HG02884 (cell line): ENCODE data around the gene VTI1A.
"Not testable (repeated sequence)": the region's sequence is repeated elsewhere in the genome, so short reads cannot be mapped to it uniquely, and the experiment has no call there.

Experiments used
- ATAC-seq: cut with Tn5 transposase; IDR thresholded peaks from one replicate; pipeline ENCODE4 v1.9.1; 2021; ENCODE audit warnings: mild to moderate bottlenecking, moderate library complexity; ENCODE audit not compliant: unreplicated experiment

The VTI1A gene

GRCh38 chr10:112448888-112449287 lies 1.9 kb downstream of the VTI1A start:
- ATAC-seq = no peak

GRCh38 chr10:112454910-112455779 lies 8.1 kb downstream of the VTI1A start:
- no peak for ATAC-seq

- no peak for ATAC-seq
These were observed 9.5 kb downstream of the VTI1A start for GRCh38 chr10:112456533-112456932.

GRCh38 chr10:112460366-112460765 lies 13.4 kb downstream of the VTI1A start:
- ATAC-seq = no peak

- no peak for ATAC-seq
These were observed 14.2 kb downstream of the VTI1A start for GRCh38 chr10:112461029-112461887.

GRCh38 chr10:112464074-112464473 lies 17.1 kb downstream of the VTI1A start:
- not testable (repeated sequence) for ATAC-seq

GRCh38 chr10:112465299-112465883 lies 18.4 kb downstream of the VTI1A start:
- ATAC-seq = no peak

- no peak for ATAC-seq
These were observed 19.8 kb downstream of the VTI1A start for GRCh38 chr10:112466802-112467201.

- ATAC-seq = no peak
These were observed 20.6 kb downstream of the VTI1A start for GRCh38 chr10:112467541-112468075.

- no peak for ATAC-seq
These were observed 25.0 kb downstream of the VTI1A start for GRCh38 chr10:112471878-112472487.

GRCh38 chr10:112475575-112476218 lies 28.7 kb downstream of the VTI1A start:
- no peak for ATAC-seq

- ATAC-seq = no peak
These were observed 34.6 kb downstream of the VTI1A start for GRCh38 chr10:112481602-112482001.

- no peak for ATAC-seq
These were observed 37.4 kb downstream of the VTI1A start for GRCh38 chr10:112484399-112484798.

GRCh38 chr10:112487964-112488363 lies 40.9 kb downstream of the VTI1A start:
- no peak for ATAC-seq

GRCh38 chr10:112490545-112490944 lies 43.5 kb downstream of the VTI1A start:
- no peak for ATAC-seq

- ATAC-seq = no peak
These were observed 44.1 kb downstream of the VTI1A start for GRCh38 chr10:112491144-112491543.

- ATAC-seq = no peak
These were observed 45.7 kb downstream of the VTI1A start for GRCh38 chr10:112492736-112493135.

- ATAC-seq = no peak
These were observed 50.4 kb downstream of the VTI1A start for GRCh38 chr10:112497347-112497950.

GRCh38 chr10:112498806-112499205 lies 51.8 kb downstream of the VTI1A start:
- no peak for ATAC-seq

- not testable (repeated sequence) for ATAC-seq
These were observed 53.0 kb downstream of the VTI1A start for GRCh38 chr10:112499985-112500384.
